GM19468 (cell line): ENCODE results near the gene MPC2.
A peak's percentile ranks its signal among the peaks of the same experiment; 100 is the strongest.
"Not testable (repeated sequence)": the region's sequence is repeated elsewhere in the genome, so short reads cannot be mapped to it uniquely, and the experiment has no call there.

Experiments
- ATAC-seq: cut with Tn5 transposase; IDR thresholded peaks from one replicate; pipeline ENCODE4 v1.9.1; 2021; ENCODE audit warnings: mild to moderate bottlenecking, moderate library complexity, moderate number of reproducible peaks; ENCODE audit not compliant: unreplicated experiment; ENCODE audit errors: extremely low read depth

The MPC2 gene

DNA sequence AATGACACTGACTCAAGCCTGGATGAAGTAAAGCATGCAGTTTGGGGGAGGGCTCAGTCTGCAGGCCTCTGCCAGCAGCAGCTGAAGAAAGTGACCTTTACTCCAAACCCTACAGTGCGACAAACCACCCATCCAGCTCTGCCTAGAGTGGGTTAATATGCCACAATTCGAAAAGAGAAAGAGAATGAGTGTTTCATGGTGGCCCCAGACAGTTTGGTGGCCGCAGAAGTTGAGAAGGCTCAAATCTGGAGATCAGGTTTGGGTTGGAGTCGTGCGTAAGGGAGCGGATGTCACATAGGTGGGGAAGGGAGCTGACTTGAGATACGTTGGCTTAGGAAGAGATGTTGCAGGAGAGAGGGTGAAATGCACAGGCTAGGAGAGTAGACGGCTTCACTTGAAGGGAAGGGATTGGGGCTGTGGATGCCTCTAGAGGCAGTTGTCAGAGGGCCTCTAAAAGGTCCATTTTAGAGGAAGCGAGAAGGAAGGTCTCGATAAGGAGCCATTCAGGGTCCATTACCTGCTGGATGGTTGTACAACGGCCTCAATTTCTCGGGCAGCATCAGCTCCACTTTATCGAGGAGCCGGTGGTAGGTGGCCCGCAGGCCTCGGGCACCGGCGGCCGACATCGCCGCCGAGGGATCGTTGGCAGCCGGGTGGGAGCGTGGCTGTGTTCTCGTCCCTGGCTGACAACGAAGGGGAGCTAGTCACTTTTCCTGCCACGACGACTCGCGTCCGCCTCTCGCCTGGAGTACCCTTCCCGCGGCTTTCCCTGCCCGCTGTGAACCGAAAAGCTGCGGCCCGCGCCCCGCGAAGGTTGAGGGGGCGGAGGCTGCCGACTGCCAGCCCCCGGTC is 1.4 kb downstream of the MPC2 start:
- no peak for ATAC-seq

DNA sequence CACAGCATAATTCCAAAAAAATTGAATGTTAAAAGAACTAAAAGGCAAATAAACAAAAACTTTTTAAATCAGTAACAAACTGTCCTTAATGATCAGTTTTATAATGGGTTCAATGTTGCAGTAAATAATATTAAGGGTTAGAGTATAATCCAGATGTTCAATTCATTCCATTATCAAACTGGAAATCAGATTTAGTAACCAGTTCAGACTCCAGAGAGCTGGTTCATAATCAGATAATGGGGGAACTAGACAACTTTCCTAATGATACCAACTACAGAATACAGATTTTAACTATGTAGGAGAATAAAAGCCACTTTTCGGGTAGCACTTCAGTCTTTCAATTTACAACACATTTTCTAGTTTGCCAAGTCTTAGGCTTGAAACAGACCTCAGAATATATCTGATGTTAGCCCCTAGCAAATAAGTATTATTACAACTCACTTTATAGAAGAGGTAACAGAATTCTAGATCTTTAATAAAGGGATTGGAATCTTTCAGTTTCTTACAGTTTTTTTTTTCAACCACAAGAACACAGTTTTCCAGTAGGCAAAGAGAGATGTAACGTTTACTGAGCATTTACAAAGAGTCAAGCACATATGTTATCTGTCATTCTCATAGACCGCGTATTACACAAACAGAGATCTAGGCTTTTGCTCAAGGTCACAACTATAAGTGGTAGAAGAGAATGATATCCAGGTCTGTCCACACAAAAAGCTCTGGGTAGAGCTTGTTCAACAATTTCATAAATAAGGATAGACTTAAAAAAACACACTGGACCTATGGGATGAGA is 2.3 kb downstream of the MPC2 start:
- ATAC-seq = no peak

DNA sequence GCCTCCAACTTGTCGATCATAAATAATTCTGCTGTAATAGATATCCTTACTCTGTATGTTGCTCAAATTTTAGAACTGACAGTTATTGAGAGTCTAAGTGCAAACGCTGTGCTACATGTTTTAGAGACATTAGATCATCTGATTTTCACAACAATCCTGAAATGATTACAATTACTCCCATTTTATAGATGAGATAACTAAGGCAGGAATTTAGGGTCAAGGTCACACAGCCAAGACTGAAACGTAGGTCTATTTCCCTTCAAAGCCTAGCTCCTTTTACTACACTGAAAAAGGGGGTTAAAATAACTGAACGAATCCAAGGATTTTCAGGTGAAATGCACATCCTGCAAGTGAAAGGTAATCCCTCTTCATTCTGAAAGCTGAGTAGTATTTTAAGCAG is 3.1 kb downstream of the MPC2 start:
- ATAC-seq = no peak

DNA sequence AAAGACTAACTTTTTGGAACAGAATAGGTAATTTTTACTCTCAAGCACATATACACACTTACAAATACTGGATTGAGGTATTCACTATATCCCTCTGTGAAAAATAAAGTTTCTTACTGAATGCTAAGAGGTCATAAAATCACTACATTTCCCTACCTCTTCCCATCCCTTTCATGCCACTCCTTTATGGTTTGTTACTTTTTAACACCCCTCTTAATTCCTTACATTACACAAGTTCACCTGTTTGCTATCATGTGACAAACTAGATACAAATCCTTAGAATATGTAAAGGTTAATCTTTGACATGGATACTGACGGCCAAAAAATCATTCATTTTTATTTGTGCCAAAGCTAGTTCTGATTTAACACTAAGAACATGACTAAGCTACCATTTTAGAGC is 7.1 kb downstream of the MPC2 start:
- no peak for ATAC-seq

DNA sequence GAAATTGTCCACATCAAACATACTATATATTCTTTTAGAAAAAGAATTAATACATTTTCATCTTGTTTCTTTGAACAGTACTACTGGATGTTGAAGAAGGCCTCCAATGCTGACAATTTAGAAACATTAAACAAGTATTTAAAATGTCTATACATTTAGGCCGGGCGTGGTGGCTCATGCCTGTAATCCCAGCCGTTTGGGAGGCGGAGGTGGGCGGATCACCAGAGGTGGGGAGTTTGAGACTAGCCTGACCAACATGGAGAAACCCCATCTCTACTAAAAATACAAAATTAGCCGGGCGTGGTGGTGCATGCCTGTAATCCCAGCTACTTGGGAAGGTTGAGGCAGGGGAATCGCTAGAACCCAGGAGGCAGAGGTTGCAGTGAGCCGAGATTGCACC is 8.0 kb downstream of the MPC2 start:
- ATAC-seq = not testable (repeated sequence)

DNA sequence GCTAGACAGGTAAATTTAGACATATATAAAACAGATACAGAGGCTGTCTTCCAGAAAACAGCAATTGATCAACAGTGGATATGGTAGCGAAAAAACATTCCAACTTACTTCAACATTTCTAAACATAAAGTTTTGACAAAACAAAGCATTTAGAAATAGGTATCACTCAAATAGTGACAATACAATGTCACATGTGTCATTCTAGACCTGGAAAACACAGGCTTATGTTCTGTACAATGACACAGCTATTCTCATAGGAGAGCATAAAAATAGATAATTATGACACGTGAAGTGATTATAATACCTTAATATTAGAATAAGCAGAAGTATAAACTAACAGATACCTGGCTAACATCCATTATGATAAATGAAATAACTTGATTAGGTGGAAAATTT is 8.4 kb downstream of the MPC2 start:
- ATAC-seq = no peak

DNA sequence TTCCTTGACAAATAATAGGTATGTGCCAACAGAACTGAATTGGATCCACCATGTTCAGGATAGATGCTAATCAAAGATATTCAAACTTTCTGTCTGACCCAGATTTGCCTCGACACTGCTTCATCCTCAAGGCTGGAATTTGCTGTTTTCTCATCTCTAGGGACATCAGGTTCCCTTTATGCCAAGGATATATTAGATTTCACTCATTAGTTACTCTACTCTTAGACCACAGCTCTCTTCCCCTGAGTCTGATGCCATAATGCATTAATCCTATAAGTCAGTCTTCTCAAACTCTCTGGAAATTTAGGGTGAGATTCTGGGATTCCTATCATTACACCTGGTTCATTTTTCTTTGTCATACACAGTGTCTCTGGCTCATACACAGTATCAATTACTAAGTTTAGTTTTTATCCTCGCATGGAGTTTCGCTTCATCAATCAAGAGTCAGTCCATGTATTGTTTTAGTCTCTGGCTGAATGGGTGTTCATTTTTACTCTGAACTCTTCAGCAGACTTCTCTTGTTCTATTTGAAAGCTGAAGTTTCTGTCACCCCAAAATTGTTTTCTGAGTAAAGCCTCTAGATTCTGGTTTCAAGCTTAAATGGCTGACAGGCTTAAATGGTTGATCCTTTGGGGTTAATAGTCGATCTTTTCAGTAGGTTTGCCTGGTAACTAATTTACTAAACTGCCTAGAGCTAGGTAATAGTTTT is 9.7 kb downstream of the MPC2 start:
- ATAC-seq = peak; percentile 21

DNA sequence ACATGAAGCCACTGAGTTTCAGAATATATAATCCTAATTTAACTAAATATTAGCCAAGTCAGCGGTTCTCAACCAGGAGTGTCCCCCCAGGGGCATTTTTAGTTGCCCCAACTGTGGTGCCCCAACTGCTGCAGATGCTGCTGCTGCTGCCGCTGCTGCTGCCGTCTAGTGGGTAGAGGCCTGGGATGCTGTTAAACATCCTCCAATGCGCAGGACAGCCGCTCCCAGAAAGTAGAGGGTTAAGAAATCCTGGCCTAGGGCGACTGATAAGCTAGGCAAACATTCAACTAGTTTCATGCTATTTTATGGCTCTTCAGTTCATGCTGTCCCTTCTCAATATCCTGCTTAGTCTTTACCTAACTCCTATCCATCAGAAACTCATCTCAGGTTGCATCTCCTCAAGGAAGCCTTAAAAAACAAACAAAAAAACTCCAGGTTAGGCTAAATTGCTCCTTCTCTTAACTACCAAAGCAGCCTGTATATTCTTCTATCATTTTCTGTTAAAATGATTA is 10.3 kb downstream of the MPC2 start:
- no peak for ATAC-seq

DNA sequence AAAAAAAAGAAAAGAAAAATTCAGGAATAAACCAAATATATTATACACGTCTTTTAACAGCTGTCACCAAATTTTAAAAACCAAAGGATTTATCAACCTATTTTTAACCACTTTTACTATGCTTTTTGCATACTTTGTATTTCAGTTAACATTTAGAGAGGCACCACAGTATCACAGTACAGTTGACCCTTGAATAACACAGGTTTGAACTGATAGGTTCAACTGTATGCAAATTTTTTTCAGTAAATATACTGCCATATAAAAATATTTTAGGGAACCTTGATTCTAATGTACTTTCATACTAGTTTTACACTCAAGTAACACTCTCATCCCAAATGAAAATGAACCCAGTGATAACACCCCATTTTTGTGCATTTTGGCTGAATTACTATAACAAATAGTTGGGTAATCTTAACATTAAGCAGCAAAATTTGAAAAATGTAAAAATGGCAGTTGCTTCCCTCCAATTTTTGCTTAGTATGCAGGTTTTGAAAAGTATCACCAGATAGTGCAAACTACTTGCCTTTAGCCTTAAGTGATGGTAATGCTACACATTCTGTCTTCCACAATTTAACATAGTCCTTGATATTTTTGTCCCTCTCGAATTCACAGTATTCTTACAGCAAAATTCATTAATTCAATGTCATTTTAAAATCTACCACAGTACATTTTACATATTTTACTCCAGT is 12.2 kb downstream of the MPC2 start:
- ATAC-seq = no peak

DNA sequence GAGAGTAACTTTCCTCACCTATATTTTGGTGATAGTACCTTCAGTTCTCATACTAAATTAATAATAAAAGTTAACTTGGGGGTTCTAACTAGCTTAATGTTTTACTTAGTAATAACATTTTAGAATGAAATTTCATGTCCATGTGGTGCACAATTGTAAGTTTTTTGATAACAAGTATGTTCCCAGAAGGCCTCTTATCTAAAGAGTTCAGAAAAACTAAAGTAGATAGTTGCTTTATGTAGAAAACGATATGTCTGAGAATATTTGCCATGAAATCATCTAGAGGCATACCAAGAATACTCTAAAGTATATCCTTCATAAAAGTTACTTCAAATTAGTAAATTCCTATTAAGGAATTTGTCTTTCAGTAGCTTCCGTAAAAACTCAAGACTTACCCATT is 12.8 kb downstream of the MPC2 start:
- ATAC-seq = no peak

DNA sequence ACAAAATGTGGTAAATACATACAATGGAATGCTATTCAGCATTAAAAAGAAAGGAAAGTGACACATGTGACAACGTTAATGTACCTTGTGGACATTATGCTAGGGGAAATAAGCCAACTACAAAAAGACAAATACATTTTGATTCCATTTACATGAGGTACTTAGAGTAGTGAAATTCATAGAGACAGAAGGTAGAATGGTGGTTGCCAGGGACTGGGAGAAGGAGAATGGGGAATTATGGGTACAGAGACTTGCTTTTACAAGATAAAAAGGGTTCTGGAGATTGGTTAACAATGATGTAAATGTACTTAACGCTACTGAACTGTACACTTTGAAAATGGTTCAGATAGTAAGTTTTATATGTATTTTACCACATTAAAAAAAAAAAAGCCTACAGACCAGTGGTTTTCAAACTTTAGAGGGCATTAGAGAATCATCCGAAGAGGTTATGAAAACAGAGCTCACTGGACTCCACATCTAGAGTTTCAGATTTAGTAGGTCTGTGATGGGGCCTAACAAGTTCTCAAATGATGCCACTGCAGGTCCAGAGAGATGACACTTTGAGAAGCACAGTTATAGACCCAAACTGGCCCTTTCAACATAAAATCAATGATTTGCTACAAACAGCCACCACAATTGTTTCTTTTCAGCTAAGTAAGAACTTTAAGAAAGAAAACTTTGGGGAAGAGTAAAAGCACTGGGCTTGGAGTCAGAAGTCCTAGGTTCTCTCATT is 13.4 kb downstream of the MPC2 start:
- ATAC-seq = no peak

DNA sequence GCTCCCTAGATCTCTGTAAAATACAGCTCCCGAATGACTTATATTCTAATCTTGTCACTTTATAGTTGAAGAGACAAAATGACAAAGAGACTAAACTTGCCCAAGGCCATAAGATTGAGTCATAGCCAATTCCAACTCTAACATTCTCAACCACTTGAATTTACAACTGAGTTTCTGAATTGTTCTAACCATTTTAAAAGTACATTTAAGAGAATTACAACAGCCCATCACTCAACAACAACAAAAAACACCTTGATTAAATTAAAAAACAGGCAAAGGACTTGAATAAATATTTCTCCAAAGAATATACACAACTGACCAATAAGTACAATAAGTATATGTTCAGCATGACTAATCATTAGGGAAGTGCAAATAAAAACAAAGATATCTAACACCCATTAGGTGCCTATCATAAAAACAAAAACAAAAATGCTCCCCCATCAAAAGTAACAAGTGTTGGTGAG is 14.2 kb downstream of the MPC2 start:
- ATAC-seq = no peak

DNA sequence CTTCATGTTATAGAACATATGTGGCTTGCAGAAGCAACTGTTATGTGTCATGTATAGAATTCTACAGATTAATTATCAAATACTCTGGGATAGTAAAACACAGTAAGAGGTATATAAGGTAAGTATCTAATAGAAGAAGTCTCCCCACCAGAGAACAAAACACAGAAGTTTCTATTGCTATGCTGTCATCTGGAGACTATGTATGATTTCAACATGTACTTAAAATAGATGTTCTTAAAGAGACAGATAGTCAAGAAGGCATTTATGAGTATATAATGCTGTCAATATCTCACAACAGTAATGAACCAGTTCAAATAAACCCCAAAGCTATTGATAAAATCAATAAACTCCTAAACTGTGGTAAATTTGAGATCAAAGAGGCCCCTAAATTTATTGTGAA is 14.8 kb downstream of the MPC2 start:
- no peak for ATAC-seq

DNA sequence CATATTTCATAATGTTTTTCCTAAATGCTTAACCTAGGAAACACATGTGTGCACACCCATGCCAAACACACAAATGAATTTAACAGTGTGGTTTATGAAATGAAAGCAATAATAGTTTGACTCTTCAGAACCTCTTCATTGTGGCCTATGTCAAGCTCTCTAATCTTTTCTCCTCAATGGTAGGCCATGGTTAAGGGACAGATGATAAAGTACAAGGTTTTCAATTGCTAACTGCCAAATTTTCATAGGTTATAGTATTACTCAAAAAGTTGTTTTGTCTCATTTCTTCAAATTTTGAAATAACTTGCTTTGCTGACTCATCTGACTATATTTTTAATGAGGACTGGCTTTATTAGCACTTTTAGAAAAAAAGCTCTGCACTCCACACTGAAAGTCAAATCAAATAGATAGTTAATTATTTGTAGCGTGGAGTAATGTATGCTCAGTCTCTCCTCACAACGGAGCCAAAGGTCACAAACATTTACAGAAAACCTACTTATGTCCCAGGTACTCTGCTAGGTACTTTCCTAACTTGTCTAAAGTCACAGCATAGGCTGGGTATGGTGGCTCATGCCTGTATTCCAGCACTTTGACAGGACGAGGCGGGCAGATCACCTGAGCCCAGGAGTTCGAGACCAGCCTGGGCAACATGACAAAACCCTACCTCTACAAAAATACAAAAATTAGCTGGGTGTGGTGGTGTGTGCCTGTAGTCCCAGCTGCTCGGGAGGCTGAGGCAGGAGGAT is 19.9 kb downstream of the MPC2 start:
- ATAC-seq = no peak

DNA sequence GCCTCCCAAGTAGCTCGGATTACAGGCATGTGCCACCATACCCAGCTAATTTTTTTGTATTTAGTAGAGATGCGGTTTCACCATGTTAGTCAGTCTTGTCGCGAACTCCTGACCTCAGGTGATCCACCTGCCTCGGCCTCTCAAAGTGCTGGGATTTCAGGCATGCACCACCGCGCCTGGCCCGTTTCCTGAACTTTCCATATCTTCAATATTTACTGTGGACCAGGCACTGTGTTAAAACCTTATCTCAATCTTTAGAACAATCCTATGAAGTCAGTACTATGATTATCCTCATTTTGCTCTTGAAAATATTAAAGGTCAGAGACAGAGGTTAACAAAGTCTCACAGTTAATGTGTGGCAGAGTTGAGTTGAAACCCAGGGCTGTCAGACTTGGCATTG is 21.3 kb downstream of the MPC2 start:
- no peak for ATAC-seq

DNA sequence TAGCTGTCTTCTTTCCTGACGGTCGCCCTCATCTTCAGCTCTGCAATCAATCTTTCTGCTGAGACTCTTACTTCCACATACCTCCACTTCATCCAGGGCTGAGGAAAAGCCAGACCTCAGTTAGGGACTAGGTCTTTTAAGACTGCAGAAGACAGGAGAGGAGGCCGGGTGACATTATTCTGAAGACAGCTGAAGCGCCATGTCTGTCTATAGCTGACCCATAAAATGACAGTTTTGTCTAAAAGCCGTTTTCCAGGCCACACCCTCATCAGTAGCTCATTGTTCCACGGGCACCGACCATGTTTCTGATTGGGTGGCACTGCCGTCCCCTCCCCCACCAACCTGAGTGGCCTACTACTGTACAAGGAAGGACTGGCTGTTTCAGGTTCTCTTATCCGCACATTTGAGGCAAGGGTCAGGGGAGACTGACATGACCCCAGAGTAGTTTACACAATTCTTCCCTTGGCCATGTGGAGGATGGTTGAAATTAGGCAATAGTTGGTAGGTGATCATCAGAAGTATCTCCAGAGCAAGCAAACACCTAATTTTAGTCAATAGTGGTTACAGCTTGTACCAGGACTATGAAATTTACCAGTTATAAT is 22.9 kb downstream of the MPC2 start, which contains the start of gene ADCY10:
TSS of gene ADCY10 (minus strand) at position 240 of the 602 bp plus-strand sequence. CDS start 8,994 bp downstream, outside the sequence.
- no peak for ATAC-seq

DNA sequence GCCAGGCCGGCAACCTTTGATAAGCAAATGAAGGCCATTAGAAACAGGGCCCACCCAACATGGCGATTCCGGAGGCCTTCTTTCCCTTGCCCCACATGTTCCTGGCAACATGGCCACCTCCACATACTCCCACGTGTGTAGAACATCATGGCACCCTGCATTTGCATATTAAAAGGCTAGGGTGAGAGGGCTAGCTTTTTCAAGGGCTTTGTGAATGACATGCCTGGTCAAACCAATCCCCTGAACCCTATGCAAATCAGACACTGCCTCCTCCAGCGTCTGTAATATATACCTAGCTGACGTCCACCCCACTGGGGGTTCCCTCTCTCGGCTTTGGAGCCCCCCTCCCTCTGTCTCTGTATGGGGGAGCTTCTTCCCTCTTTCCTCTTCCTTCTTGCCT is 24.6 kb downstream of the MPC2 start:
- no peak for ATAC-seq

DNA sequence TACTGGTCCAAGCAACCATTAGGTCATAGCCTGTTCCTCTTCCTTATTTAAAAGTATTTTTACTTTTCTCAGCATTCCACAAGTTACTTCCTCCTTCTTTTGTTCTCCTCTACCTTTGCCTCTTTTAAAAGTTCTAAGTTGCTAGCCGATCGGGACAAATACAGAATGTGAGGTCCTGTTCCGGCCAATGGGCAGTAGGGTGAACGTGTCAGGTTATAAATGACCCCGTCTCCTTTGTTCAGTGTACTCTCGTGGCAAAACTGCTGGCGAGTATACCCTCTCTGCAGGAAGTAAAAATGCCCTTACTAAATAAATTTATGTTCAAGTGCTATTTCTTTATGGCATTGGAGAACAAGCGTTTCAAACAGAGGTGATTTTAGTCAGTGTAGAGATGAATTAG is 25.5 kb downstream of the MPC2 start:
- no peak for ATAC-seq
